Neural progenitor cell (in vitro differentiated cells): ENCODE data around the gene GDE1.

Source experiments
- EZH2 ChIP-seq: fragments of 200-600 bp; sonication (generic); IDR thresholded peaks from 2 replicates; pipeline ENCODE4 v1.6.1; 2017; ENCODE audit warnings: antibody characterized with exemption, mild to moderate bottlenecking, moderate library complexity
- EZH2phosphoT487 ChIP-seq: fragments of 200-600 bp; sonication (generic); IDR thresholded peaks from 2 replicates; pipeline ENCODE4 v1.6.1; 2017; ENCODE audit warnings: antibody characterized with exemption
- TF ChIP-seq, protein P1 (sequence below): fragments of 200-600 bp; sonication (generic); IDR thresholded peaks from 2 replicates; pipeline ENCODE4 v1.5.1; 2017; ENCODE audit warnings: antibody characterized with exemption, mild to moderate bottlenecking

DNA sequence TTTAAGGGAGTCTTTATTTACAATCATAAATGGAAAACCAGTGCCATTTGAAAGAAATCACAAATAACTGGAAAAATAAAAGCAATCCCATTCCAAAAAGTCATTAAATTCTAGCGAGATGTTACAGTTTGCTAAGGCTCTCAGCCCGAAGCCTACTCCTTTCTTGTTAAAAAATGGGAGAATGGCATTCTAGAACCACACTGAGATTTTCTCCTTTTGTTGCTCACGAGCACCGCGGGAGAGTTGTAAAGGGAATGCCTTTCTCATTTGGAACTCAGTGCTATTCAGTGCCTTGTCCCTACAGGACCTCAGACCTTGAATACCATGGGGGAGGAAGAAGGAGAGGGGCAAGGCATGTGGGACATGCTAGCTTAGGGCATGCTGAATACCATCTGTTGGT lies 36.3 kb downstream of the GDE1 start:
- TF ChIP-seq, protein P1, sequence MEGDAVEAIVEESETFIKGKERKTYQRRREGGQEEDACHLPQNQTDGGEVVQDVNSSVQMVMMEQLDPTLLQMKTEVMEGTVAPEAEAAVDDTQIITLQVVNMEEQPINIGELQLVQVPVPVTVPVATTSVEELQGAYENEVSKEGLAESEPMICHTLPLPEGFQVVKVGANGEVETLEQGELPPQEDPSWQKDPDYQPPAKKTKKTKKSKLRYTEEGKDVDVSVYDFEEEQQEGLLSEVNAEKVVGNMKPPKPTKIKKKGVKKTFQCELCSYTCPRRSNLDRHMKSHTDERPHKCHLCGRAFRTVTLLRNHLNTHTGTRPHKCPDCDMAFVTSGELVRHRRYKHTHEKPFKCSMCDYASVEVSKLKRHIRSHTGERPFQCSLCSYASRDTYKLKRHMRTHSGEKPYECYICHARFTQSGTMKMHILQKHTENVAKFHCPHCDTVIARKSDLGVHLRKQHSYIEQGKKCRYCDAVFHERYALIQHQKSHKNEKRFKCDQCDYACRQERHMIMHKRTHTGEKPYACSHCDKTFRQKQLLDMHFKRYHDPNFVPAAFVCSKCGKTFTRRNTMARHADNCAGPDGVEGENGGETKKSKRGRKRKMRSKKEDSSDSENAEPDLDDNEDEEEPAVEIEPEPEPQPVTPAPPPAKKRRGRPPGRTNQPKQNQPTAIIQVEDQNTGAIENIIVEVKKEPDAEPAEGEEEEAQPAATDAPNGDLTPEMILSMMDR: no peak
- TF ChIP-seq EZH2phosphoT487: no peak
- TF ChIP-seq EZH2: no peak
